ENCODE measurements around the gene ATG16L1.

- TF ChIP-seq CTCF (IDR thresholded peaks at IDR 0.05; ENCODE audit: low read length), result no peak
- no peak for TF ChIP-seq EZH2 (optimal IDR thresholded peaks at IDR 0.05; ENCODE audit: low read depth, low read length)
Measured at GRCh38 chr2:233242231-233242927, 9.1 kb upstream of the ATG16L1 start.

Data from MM.1S (cell line).